Measurements from ENCODE around the gene ACBD4. TPM values are rescaled to one million over a fixed set of nuclear protein-coding genes. Genes with fewer than 3 reads are reported as not detected.

Gene ACBD4
- total and polyA plus RNA-seq, 2 of the 13 experiments (the other 11 are each of a cell fraction or from before 2014, with no cell fraction given): 16.1 to 26.9 TPM

GRCh38 chr17:45123930-45124796 is 11.3 kb upstream of the ACBD4 start (continued):
- no peak for TF ChIP-seq ZNF138 (CRISPR knock-in tag; IDR thresholded peaks at IDR 0.05; ENCODE audit: low read depth)
- no peak for TF ChIP-seq STAT6 (CRISPR knock-in tag; IDR thresholded peaks at IDR 0.05; ENCODE audit: borderline replicate concordance)
- no peak for TF ChIP-seq HNRNPK (IDR thresholded peaks at IDR 0.05; ENCODE audit: low read depth, low read length, poor library complexity, severe bottlenecking)
- TF ChIP-seq BHLHE40 (IDR thresholded peaks at IDR 0.05; ENCODE audit: low read length): peak; percentile 69
- TF ChIP-seq ZNF564 (CRISPR knock-in tag; IDR thresholded peaks at IDR 0.05): no peak
- TF ChIP-seq UBTF (CRISPR knock-in tag; IDR thresholded peaks at IDR 0.05): peak; percentile 50
- no peak for TF ChIP-seq PREB (CRISPR knock-in tag; IDR thresholded peaks at IDR 0.05)
- peak; percentile 92 for TF ChIP-seq ZNF451 (CRISPR knock-in tag; IDR thresholded peaks at IDR 0.05)
- peak; percentile 61 for TF ChIP-seq ELF1 (CRISPR knock-in tag; IDR thresholded peaks at IDR 0.05)
- peak; percentile 44; the same call in 1 of the 2 replicates for TF ChIP-seq TAF1 (CRISPR knock-in tag; IDR thresholded peaks at IDR 0.05)
- TF ChIP-seq ZNF225 (CRISPR knock-in tag; IDR thresholded peaks at IDR 0.05): peak; percentile 78; the same call in 1 of the 2 replicates
- TF ChIP-seq AHR (CRISPR knock-in tag; IDR thresholded peaks at IDR 0.05): peak; percentile 23; the same call in 1 of the 2 replicates
- TF ChIP-seq GATA4 (IDR thresholded peaks at IDR 0.05; ENCODE audit: borderline replicate concordance, low read depth): peak; percentile 39; the same call in 1 of the 2 replicates
- peak; percentile 43; the same call in 1 of the 2 replicates for TF ChIP-seq PITX1 (CRISPR knock-in tag; IDR thresholded peaks at IDR 0.05)
- 0 out of 2 replicates have a peak, but pooled peaks have one; percentile 17 for TF ChIP-seq ZNF33A (CRISPR knock-in tag; IDR thresholded peaks at IDR 0.05; ENCODE audit: borderline replicate concordance)
- peak; percentile 61; the same call in 1 of the 2 replicates for TF ChIP-seq ZNF788 (CRISPR knock-in tag; IDR thresholded peaks at IDR 0.05; ENCODE audit: borderline replicate concordance)
- TF ChIP-seq TFAP4 (IDR thresholded peaks at IDR 0.05; ENCODE audit: borderline replicate concordance, low read depth): peak; percentile 71; the same call in 1 of the 2 replicates
- TF ChIP-seq ZNF512B (CRISPR knock-in tag; IDR thresholded peaks at IDR 0.05; ENCODE audit: borderline replicate concordance): peak; percentile 18; the same call in 1 of the 2 replicates
